GM18909 (cell line): Measurements from ENCODE around the gene GRK1.
"Not testable (repeated sequence)": the region's sequence is repeated elsewhere in the genome, so short reads cannot be mapped to it uniquely, and the experiment has no call there.

ENCODE experiments used
- ATAC-seq: cut with Tn5 transposase; IDR thresholded peaks from one replicate; pipeline ENCODE4 v1.9.1; 2021; ENCODE audit warnings: mild to moderate bottlenecking; ENCODE audit not compliant: unreplicated experiment, poor library complexity

The GRK1 gene

DNA sequence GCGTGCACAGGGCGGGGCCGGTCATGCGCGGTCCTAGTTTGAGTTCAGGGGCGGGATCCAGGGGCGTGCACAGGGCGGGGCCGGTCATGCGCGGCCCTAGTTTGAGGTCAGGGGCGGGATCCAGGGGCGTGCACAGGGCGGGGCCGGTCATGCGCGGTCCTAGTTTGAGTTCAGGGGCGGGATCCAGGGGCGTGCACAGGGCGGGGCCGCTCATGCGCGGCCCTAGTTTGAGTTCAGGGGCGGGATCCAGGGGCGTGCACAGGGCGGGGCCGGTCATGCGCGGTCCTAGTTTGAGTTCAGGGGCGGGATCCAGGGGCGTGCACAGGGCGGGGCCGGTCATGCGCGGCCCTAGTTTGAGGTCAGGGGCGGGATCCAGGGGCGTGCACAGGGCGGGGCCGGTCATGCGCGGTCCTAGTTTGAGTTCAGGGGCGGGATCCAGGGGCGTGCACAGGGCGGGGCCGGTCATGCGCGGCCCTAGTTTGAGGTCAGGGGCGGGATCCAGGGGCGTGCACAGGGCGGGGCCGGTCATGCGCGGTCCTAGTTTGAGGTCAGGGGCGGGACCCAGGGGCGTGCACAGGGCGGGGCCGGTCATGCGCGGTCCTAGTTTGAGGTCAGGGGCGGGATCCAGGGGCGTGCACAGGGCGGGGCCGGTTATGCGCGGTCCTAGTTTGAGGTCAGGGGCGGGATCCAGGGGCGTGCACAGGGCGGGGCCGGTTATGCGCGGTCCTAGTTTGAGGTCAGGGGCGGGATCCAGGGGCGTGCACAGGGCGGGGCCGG is 58.5 kb downstream of the GRK1 start:
- ATAC-seq, result not testable (repeated sequence)

- not testable (repeated sequence) for ATAC-seq
Measured at GRCh38 chr13:113726106-113726821, 59.2 kb downstream of the GRK1 start.

- no peak for ATAC-seq
Measured at GRCh38 chr13:113726961-113727411, 60.0 kb downstream of the GRK1 start.

DNA sequence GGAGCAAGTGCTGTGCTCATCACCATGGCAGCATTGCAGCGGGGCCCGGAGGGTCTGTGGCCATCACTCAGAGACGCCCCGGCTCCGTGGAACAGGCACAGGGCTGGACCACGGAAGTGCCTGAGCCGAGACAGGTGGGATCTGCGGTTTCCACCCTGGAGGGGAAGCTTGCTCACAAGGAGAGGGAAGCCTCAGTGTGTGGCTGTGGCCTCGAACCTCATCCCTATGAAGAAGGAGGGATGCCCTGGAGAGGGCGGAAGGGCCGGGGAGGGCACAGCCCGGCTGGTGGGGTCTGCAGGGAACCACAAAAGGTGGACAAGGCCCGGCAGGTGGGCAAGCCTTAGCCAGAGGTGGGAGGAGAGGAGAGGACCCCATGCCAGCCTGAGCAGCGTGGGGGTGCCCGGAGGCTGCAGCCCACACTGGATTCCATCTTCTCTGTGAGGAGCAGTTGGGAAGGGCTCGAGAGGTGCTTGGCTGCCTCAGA is 61.6 kb downstream of the GRK1 start:
- ATAC-seq, result no peak

GRCh38 chr13:113729187-113730019 is 62.4 kb downstream of the GRK1 start:
- no peak for ATAC-seq

DNA sequence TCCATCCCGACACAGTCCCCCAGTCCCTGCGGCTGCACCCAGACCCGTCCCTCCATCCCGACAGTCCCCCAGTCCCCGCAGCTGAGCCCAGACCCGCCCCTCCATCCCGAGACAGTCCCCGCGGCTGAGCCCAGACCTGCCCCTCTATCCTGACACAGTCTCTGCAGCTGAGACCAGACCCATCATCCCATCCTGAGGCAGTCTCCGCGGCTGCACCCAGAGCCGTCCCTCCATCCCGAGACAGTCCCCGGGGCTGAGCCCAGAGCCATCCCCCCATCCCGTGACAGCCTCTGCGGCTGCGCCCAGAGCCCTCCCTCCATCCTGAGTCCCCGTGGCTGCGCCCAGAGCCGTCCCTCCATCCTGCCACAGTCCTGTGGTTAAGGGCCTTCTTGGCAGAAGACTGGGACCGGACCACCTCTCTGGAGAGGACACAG is 63.3 kb downstream of the GRK1 start:
- no peak for ATAC-seq

DNA sequence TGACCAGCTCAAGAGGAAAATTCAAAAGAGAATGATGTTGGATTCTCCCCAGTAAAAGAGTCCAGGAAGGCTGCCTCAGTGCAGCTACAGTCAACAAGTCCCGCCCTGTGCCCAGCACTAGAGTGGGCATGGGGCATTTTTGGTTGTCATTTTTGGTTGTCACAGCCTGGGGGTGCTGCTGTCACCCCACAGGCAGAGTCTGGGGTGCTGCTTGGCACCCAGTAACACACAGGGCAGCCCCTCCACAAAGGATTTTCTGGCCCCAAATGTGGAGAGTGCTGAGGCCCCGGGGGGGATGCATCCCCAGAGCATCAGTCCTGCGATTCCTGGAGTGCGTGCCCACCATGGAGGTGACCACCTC is 63.8 kb downstream of the GRK1 start:
- no peak for ATAC-seq

GRCh38 chr13:113731192-113732175 is 64.5 kb downstream of the GRK1 start:
- ATAC-seq, result no peak

GRCh38 chr13:113732176-113732960 is 65.3 kb downstream of the GRK1 start:
- ATAC-seq, result no peak

DNA sequence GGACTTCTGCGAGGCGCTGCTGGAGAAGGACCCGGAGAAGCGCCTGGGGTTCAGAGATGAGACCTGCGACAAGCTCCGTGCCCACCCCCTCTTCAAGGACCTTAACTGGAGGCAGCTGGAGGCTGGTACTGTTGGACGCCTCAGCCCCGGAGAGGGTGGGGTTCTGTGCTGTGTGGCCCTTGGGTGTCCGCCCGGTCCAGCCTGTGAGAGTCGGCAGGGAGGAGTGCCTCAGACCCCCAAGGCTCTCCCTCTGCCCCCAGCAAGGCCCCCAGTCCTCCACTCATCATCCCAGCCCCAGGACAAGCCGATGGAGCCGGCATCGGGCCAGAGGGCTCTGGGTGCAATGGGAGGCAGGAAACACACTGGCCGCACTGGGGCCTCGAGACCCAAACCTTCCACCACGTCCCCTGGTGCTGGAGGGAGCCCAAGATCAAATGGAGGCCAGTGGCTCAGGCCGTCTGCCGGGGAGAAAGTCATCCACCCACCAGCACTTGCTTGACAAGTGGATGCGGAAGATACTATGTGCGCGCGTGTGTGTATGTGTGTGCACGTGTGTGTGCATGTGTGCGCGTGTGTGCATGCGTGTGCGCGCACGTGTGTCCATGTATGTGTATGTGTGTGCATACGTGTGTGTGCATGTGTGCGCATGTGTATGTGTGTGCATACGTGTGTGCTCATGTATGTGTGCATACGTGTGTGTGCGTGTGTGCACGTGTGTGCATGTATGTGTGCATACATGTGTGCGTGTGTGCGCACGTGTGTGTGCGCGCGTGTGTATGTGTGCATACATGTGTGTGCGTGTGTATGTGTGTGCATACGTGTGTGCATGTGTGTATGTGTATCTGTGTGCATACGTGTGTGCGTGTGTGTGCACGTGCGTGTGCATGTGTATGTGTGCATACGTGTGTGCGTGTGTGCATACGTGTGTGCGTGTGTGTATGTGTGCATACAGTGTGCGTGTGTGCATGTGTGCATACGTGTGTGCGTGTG is 66.2 kb downstream of the GRK1 start:
- no peak for ATAC-seq

- ATAC-seq, result no peak
Measured at GRCh38 chr13:113734099-113734825, 67.2 kb downstream of the GRK1 start.

- ATAC-seq, result no peak
Measured at GRCh38 chr13:113734826-113735125, 67.8 kb downstream of the GRK1 start.

DNA sequence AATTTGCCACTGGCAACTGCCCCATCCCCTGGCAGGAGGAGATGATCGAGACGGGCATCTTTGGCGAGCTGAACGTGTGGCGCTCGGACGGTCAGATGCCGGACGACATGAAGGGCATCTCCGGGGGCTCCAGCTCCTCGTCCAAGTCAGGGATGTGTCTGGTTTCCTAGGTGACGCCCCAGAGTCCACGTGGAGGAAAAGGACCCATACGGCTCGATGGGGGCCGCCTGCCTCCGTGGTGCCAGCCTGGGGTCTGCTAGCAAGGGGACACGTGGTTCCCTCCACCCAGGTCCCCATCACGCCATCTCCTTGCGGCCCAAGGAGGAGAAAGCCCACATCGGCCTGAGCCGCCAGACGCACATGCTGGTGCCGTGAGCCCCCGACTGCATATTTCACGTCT is 68.2 kb downstream of the GRK1 start:
- no peak for ATAC-seq

- no peak for ATAC-seq
Measured at GRCh38 chr13:113735750-113736149, 68.7 kb downstream of the GRK1 start.

DNA sequence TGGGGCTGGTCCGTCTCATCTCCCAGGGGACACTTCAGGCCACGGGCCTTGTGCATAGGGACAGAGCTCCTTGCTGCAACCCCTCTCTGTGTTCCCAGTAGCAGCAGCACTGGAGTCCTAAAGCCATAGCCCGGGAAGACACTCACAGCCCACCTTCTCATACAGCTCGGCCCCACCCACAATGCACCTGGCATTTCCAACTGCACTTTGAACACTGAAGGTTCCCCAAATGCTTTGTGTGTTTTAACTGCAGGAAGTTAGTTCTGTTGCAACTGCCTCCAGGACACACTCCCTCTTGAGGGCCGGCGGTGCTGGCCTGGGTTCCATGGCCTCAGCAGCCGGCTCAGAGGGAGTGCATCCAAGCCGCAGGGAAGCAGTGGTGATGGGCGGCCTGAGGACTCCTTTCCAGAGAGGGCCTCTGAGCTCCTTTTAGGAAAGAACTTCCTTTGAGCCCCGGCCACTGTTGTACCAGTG is 69.3 kb downstream of the GRK1 start:
- ATAC-seq, result no peak

GRCh38 chr13:113737803-113738202 is 70.8 kb downstream of the GRK1 start:
- ATAC-seq, result no peak
